CD4-positive, alpha-beta T cell treated with Interleukin-12 subunit alpha and Interleukin-12 subunit beta, for 1 hour (primary cell): Measurements from ENCODE around the gene PIGL.
"Not testable (repeated sequence)": the region's sequence is repeated elsewhere in the genome, so short reads cannot be mapped to it uniquely, and the experiment has no call there.

ENCODE experiments used
- DNase-seq: peaks from one replicate; pipeline ENCODE4 v3.0.0-alpha.2; 2020

PIGL gene

GRCh38 chr17:16217002-16217635 lies at the start of gene PIGL:
PIGL (plus strand) TSS chr17:16217210; CDS start chr17:16217227, 17 bp downstream.
- DNase-seq = peak; percentile 90

GRCh38 chr17:16171613-16172012 lies 45.4 kb upstream of the PIGL start:
- DNase-seq = no peak

- no peak for DNase-seq
Measured at GRCh38 chr17:16178836-16179235, 38.2 kb upstream of the PIGL start.

GRCh38 chr17:16181581-16181980 lies 35.4 kb upstream of the PIGL start:
- no peak for DNase-seq

GRCh38 chr17:16187642-16188041 lies 29.4 kb upstream of the PIGL start:
- no peak for DNase-seq

GRCh38 chr17:16189791-16190348 lies 27.1 kb upstream of the PIGL start:
- no peak for DNase-seq

GRCh38 chr17:16190703-16191360 lies 26.2 kb upstream of the PIGL start:
- no peak for DNase-seq

- no peak for DNase-seq
Measured at GRCh38 chr17:16191604-16192003, 25.4 kb upstream of the PIGL start.

- DNase-seq = peak; percentile 28
Measured at GRCh38 chr17:16194307-16194835, 22.6 kb upstream of the PIGL start.

GRCh38 chr17:16197276-16197675 lies 19.7 kb upstream of the PIGL start:
- DNase-seq = no peak

GRCh38 chr17:16199093-16199492 lies 17.9 kb upstream of the PIGL start:
- DNase-seq = no peak

GRCh38 chr17:16201693-16202131 lies 15.3 kb upstream of the PIGL start:
- DNase-seq = not testable (repeated sequence)

GRCh38 chr17:16202554-16203500 lies 14.2 kb upstream of the PIGL start:
- not testable (repeated sequence) for DNase-seq

GRCh38 chr17:16204763-16205162 lies 12.2 kb upstream of the PIGL start:
- DNase-seq = not testable (repeated sequence)

GRCh38 chr17:16211590-16211989 lies 5.4 kb upstream of the PIGL start:
- DNase-seq = no peak

- no peak for DNase-seq
Measured at GRCh38 chr17:16212793-16213192, 4.2 kb upstream of the PIGL start.

GRCh38 chr17:16214190-16215001 lies 2.6 kb upstream of the PIGL start:
- DNase-seq = no peak

GRCh38 chr17:16215002-16215272 lies 2.1 kb upstream of the PIGL start:
- peak; percentile 34 for DNase-seq

GRCh38 chr17:16215273-16215964 lies 1.6 kb upstream of the PIGL start, which contains the start of gene NCOR1:
NCOR1 (minus strand) TSS chr17:16215534; CDS start chr17:16194569, 20,965 bp downstream.
- DNase-seq = peak; percentile 88

GRCh38 chr17:16215965-16216316 lies 1.1 kb upstream of the PIGL start:
- peak; percentile 15 for DNase-seq

- not testable (repeated sequence) for DNase-seq
Measured at GRCh38 chr17:16216341-16217001, 539 bp upstream of the PIGL start.
